ENCODE measurements around the gene UNC93A.
"Not testable (repeated sequence)": the region's sequence is repeated elsewhere in the genome, so short reads cannot be mapped to it uniquely, and the experiment has no call there.

DNA sequence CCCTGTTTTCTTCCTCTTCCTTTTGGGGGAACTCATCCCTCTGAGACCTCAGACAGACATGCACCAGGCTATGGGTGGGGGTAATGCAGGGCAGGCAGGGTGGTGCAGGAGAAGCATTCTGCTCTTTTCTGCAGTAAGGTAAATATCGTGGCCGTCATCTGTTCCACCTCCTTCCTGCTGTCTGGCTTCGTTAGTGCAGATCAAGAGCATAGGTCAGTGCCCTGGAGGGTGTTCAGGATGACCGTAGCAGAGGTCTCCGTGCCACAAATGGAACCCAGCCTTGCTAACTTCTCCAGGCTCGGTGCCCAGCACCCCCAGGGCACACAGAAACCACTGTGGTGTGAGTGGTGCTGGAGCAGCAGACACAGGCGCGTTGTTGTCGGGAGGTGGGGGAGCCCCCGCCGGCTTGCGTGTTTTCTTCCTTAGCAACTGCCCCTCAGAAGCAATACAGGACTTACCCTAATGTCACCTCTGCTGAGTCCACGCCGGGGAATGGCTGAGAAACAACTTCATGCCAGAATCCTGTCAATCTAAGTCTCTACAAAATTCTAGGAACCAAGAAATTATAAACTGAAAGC, 42.1 kb upstream of the UNC93A start:
- TF ChIP-seq CTCF, POLR2A (IDR thresholded peaks at IDR 0.05): not testable (repeated sequence)
